Activated naive CD8-positive, alpha-beta T cell treated with anti-CD3 and anti-CD28 coated beads, Interleukin-2, amount 10 ng/mL, durations not matched to agents 7 days and 5 days (primary cell): ENCODE results near the gene GLYATL2. TPM values are rescaled to one million over a fixed set of nuclear protein-coding genes. Genes with fewer than 3 reads are reported as not detected.
A peak's percentile ranks its signal among the peaks of the same experiment; 100 is the strongest.

ENCODE experiments used
- ATAC-seq: fragments of 150-1000 bp; cut with Tn5 transposase; one replicate; pipeline ENCODE4 v1.10.0; 2021; ENCODE audit warnings: low read depth, moderate library complexity
- POLR2A ChIA-PET: fragments of 350-600 bp; sonication (Branson Sonifier 250); formaldehyde crosslinking; loops from one replicate; lab custom pipeline; 2021; ENCODE audit warnings: antibody characterized with exemption; lab: Charles Lee
- DNase-seq: peaks from one replicate; pipeline ENCODE4 v3.0.0; 2021
- H3K27ac Mint-ChIP-seq: one replicate; pipeline ENCODE4 v1.8.0; 2022; ENCODE audit warnings: mild to moderate bottlenecking, mixed read lengths
- H3K27me3 Mint-ChIP-seq: one replicate; pipeline ENCODE4 v1.8.0; 2022; ENCODE audit warnings: mild to moderate bottlenecking, moderate library complexity, mixed read lengths
- H3K36me3 Mint-ChIP-seq: one replicate; pipeline ENCODE4 v1.8.0; 2021; ENCODE audit warnings: mild to moderate bottlenecking, mixed read lengths
- H3K4me1 Mint-ChIP-seq: one replicate; pipeline ENCODE4 v1.8.0; 2021; ENCODE audit warnings: mixed read lengths
- H3K4me3 Mint-ChIP-seq: one replicate; pipeline ENCODE4 v1.8.0; 2022; ENCODE audit warnings: mild to moderate bottlenecking, moderate library complexity, mixed read lengths
- H3K9me3 Mint-ChIP-seq: one replicate; pipeline ENCODE4 v1.8.0; 2021; ENCODE audit warnings: mixed read lengths
- total RNA-seq, 2 experiments: library from RNA; stranded (reverse); gene quantifications; one replicate each; pipeline ENCODE4 v1.2.3, GENCODE V29; 2021

The GLYATL2 gene
- total RNA-seq, 2 experiments from 2014 or later, result not detected

DNA sequence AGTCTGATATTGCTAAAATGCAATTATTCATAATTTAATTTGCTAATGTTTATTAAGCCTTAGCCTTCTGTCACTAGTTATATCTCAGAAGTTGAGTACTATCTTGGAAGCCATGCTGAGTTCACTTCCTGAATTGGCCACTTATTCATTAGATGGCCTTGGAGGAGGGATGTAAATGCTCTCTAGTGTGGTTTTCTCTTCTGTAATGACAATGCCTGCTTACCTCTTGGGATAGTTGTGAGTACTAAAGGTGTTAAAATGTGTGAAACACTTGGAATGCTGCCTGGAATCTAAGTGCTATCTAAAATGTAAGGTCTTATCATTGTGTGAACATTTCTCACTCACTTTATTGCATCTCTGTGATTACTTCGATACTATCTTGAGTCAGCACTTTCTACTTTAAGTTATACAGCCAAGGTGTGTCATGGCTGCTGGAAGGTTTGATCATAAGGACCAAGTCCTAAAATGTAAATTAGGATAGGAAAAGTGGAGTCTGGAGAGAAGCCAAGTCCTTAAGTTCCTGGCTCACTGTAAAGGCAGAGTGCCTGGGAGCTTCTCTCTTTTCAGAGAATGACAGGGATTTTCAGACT, 12.4 kb downstream of the GLYATL2 start:
- ATAC-seq (no peak), DNase-seq (no peak)
- Mint-ChIP-seq H3K4me1 (no peaks in the 10 kb centered on the region), H3K9me3 (peaks cover 1% of the 10 kb centered on the region), H3K27ac (no peak overlapping the region), H3K27me3 (no peaks in the 10 kb centered on the region), H3K4me3 (no peak overlapping the region), H3K36me3 (no peaks in the 10 kb centered on the region)
- POLR2A ChIA-PET, result no interaction called here

DNA sequence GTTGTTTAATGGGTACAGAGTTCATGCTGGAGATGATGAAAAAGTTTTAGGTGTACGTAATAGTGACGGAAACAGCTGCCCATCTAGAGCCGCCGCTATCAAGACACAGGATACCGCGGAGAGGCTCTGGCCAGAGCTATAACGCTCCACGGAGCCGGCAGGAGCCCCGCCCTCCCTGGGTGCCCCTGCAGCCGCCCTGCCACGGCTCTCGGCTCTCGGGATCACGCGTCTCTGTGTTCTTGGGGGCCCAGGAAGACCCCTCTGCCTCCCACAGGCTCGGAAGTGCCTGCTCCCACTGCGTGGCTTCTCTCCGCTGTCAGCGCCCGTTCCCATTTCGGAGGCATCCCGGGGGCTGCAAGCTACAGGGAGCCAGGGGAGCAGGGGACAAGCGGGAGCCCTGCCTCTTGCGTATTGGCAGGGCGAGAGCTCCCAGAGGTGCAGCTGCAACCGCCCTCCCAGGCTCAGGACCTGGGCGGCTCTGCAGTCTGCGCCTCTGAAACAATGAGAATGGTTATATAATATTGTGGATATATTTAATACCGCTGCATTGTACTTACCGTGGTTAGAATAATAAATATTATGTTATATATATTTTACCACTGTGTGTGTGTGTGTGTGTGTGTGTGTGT, 13.7 kb downstream of the GLYATL2 start:
- H3K27ac Mint-ChIP-seq, result no peak overlapping the region
- no peak for DNase-seq
- no peaks in the 10 kb centered on the region for H3K4me1 Mint-ChIP-seq
- H3K36me3 Mint-ChIP-seq, result no peaks in the 10 kb centered on the region
- H3K9me3 Mint-ChIP-seq, result peaks cover 1% of the 10 kb centered on the region
- H3K4me3 Mint-ChIP-seq, result no peak overlapping the region
- ATAC-seq, result no peak
- no peaks in the 10 kb centered on the region for H3K27me3 Mint-ChIP-seq
- POLR2A ChIA-PET, result no interaction called here

DNA sequence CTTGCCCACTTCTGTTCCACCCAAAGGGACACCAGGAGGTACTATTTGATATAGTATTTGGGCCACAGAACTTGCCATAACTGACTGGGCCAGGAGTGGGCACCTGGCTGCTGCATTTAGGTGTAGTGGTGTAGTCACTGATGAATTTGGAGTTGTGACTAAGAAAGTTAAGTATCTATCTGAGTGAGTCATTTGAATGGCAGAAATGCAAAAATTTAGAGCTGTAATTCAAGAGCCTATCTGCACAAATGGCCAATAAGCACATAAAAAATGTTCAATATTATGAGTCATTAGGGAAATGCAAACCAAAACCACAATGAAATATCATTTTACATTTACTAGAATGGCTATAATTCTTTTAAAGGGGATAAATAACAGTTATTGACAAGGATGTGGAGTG, 14.7 kb downstream of the GLYATL2 start:
- Mint-ChIP-seq H3K4me3 (no peak overlapping the region), H3K36me3 (no peaks in the 10 kb centered on the region), H3K4me1 (no peaks in the 10 kb centered on the region), H3K27ac (no peak overlapping the region), H3K9me3 (peaks cover 1% of the 10 kb centered on the region), H3K27me3 (no peaks in the 10 kb centered on the region)
- POLR2A ChIA-PET, result no interaction called here
- no peak for DNase-seq
- no peak for ATAC-seq

DNA sequence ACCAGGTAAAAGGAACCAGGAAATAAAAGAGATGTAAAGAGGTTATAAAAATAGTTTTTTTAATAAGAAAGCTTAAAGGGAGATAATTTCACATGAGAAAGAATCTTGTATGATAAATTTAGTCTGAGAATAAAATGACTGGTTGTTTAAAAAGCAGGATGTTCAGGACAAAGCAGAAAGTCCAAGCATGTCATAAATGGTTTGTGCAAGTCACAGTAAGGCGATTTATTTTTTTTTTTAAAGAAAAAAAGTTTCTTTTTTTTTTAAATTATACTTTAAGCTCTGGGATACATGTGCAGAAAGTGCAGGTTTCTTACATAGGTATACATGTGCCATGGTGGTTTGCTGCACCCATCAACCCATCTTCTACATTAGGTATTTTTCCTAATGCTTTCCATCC, 30.8 kb downstream of the GLYATL2 start:
- DNase-seq (no peak), ATAC-seq (no peak)
- Mint-ChIP-seq H3K4me3 (no peak overlapping the region), H3K36me3 (no peaks in the 10 kb centered on the region), H3K4me1 (no peaks in the 10 kb centered on the region), H3K9me3 (peaks cover 5% of the 10 kb centered on the region), H3K27me3 (peaks cover 5% of the 10 kb centered on the region), H3K27ac (no peak overlapping the region)
- POLR2A ChIA-PET, result no interaction called here

DNA sequence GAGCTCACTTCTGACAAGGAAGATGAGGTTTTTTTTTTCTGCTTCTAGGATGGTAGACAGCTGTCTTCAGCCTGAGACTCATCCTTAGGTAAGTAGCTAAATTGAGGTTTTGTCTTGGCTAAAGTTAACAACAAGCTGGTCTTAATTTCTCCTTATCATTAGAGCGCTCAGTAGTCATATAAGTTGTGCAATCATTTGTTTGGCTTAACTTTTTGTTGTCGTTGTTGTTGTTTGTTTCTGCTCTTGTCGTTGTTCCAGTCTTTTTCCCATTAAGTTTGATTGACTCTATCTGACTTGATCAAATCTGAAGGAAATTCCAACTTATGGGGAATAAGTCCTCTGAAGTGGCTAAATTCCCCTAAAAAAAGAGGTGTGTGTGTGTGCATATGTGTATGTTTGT, 33.0 kb downstream of the GLYATL2 start:
- Mint-ChIP-seq H3K27ac (no peak overlapping the region), H3K9me3 (peaks cover 4% of the 10 kb centered on the region), H3K36me3 (no peaks in the 10 kb centered on the region), H3K27me3 (peaks cover 5% of the 10 kb centered on the region), H3K4me3 (no peak overlapping the region), H3K4me1 (no peaks in the 10 kb centered on the region)
- ATAC-seq (no peak), DNase-seq (no peak)
- POLR2A ChIA-PET, result no interaction called here

DNA sequence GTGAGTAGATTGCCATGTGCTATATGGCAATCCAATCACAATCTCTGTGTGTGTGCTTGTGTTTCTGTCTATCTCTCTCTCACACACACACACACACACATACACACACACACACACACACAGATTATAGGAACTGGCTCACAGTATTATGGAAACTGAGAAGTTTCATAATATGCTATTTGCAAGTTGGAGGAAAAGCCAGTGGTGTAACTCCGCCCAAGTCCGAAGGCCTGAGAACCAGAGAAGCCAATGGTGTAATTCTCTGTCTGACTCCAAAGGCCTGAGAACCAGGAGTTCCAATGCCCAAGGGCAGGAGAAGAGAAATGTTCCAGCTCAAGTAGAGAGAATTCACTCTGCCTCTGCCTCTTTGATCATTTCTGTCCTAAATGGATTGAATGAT, 37.2 kb downstream of the GLYATL2 start:
- Mint-ChIP-seq H3K9me3 (no peaks in the 10 kb centered on the region), H3K4me3 (no peak overlapping the region), H3K27me3 (peaks cover 5% of the 10 kb centered on the region), H3K36me3 (no peaks in the 10 kb centered on the region), H3K4me1 (no peaks in the 10 kb centered on the region), H3K27ac (no peak overlapping the region)
- no peak for ATAC-seq
- DNase-seq, result no peak
- POLR2A ChIA-PET, result no interaction called here

DNA sequence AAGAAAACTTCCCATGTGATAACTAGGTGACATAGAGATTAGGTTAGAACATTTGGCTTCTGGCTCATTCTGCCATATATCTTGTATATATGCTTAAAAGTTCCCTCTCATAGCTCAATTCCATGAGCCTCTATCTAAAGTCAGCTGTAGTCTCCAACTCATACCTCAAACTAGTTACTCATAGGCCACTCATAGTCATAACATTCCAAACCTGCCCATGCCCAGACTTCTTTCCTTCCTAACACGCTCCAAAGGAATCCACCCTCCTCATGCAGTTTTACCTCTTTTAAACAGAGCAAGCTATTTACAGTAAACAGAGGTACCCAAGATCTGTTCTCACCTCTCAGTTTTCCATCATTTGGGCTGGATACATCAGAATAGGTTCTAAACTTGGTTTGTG, 39.4 kb downstream of the GLYATL2 start:
- POLR2A ChIA-PET, result no interaction called here
- ATAC-seq, result no peak
- no peak for DNase-seq
- Mint-ChIP-seq H3K27me3 (peaks cover 3% of the 10 kb centered on the region), H3K27ac (no peak overlapping the region), H3K9me3 (no peaks in the 10 kb centered on the region), H3K4me3 (no peak overlapping the region), H3K36me3 (no peaks in the 10 kb centered on the region), H3K4me1 (no peaks in the 10 kb centered on the region)

DNA sequence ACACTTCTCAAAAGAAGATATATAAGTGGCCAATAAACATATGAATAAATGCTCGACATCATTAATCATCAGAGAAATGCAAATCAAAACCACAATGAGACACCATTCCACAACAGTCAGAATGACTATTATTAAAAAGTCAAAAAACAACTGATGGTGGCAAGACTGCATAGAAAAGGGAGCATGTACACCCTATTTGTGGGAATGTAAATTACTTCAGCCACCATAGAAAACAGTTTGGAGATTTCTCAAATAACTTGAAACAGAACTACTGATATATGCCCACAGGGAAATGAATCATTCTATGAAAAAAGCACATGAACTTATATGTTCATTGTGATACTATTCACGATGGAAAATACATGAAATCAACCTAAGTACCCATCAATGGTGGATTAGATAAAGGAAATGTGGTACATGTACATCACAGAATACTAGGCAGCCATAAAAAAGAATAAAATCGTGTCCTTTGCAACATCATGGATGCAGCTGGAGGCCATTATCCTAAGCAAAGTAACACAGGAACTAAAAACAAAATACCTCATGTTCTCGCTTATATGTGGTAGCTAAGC, 42.4 kb downstream of the GLYATL2 start:
- Mint-ChIP-seq H3K27me3 (peaks cover 7% of the 10 kb centered on the region), H3K9me3 (no peaks in the 10 kb centered on the region), H3K4me1 (no peaks in the 10 kb centered on the region), H3K4me3 (no peak overlapping the region), H3K27ac (no peak overlapping the region), H3K36me3 (no peaks in the 10 kb centered on the region)
- ATAC-seq (no peak), DNase-seq (no peak)
- POLR2A ChIA-PET, result no interaction called here

DNA sequence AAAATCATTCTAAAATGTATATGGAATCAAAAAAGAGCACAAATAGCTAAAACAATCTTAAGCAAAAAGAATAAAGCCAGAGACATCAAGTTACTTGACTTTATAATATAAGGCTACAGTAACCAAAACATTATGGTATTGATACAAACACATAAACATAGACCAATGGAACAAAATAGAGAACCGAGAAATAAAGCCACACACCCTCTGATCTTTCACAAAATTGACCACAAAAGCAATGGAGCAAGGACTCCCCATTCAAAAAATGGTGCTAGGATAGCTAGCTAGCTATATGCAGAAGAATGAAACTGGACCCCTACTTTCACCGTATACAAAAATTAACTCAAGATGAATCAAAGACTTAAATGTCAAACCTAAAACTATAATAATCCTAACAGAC, 43.2 kb downstream of the GLYATL2 start:
- Mint-ChIP-seq H3K4me1 (no peaks in the 10 kb centered on the region), H3K27ac (no peak overlapping the region), H3K27me3 (peaks cover 7% of the 10 kb centered on the region), H3K36me3 (no peaks in the 10 kb centered on the region), H3K9me3 (no peaks in the 10 kb centered on the region), H3K4me3 (no peak overlapping the region)
- DNase-seq (no peak), ATAC-seq (no peak)
- POLR2A ChIA-PET, result no interaction called here

DNA sequence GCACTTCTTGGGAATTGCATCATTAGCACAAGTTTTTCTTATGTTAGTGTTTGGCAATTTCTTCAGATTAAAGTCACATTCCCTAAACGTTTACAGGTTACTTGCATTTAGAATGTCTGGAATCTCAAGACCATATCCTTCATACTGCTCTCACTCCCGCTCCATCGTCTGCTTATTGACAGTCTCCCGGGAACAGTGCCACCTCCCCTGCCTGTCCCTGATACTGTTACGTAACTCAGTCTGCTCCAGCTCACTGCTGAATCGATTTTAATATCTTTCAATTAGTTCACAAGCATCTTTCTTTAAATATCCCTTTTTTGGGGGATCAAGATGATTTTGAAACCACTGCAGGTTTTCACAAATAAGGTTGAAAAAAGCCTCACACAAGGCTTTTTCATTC, 48.2 kb downstream of the GLYATL2 start:
- no peak for DNase-seq
- POLR2A ChIA-PET, result no interaction called here
- no peak for ATAC-seq
- H3K36me3 Mint-ChIP-seq, result no peaks in the 10 kb centered on the region
- no peaks in the 10 kb centered on the region for H3K4me1 Mint-ChIP-seq
- peaks cover 2% of the 10 kb centered on the region for H3K9me3 Mint-ChIP-seq
- no peak overlapping the region for H3K4me3 Mint-ChIP-seq
- peaks cover 10% of the 10 kb centered on the region for H3K27me3 Mint-ChIP-seq
- H3K27ac Mint-ChIP-seq, result no peak overlapping the region

DNA sequence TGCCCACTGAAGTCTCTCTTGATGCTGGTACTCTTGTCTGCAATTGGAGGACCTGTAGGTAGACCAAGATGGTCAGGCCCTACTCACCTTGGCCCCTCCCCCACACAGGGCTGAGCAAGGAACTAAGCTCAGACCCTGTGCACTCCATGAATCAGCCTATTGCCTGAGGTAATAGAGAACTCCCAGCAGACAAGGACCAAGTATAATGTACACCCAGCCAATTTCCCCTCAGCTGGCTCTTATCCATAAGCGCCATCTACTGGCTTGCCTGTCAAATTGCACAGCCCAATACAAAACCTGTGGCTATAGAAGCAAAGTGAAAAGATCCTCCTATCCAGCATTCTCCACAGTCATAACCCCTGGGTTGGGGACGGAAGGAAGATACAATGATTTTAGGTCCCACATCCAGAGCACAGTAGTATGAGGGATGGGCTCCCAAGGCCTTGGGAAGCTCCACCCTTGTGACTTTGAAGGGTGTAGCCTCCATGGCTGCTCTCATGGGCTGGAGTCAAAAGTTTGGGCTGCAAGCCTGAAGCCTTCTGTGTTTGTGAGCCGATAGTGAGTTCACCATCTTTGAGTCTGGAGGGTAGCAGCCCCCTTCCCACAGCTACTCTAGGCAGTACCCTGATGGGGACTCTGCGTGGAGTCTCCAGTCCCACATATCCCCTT, 56.0 kb downstream of the GLYATL2 start:
- H3K27ac Mint-ChIP-seq, result no peak overlapping the region
- H3K9me3 Mint-ChIP-seq, result no peaks in the 10 kb centered on the region
- no peaks in the 10 kb centered on the region for H3K4me1 Mint-ChIP-seq
- no peak overlapping the region for H3K4me3 Mint-ChIP-seq
- POLR2A ChIA-PET, result no interaction called here
- DNase-seq, result peak; percentile 36
- peaks cover 1% of the 10 kb centered on the region for H3K27me3 Mint-ChIP-seq
- no peaks in the 10 kb centered on the region for H3K36me3 Mint-ChIP-seq
- peak; percentile 78 for ATAC-seq

DNA sequence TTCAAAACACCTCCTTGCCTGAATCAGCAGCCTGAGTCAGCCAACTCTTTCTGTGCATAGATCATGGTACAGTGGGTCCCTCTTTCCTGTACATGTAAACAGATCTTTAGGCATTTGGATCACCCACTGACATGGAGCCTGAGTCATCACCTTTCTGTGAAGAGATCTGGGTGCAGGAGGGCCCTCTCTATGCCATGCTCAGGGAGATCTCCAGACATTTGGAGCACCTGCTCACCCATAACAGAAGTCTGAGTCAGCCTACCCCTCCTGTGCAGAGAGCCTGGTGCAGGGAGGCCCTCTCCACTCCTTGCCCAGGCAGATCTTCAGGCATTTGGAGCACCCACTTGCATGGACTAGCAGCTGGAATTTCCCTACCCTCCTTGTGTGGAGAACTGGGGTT, 56.6 kb downstream of the GLYATL2 start:
- POLR2A ChIA-PET, result no interaction called here
- no peaks in the 10 kb centered on the region for H3K36me3 Mint-ChIP-seq

DNA sequence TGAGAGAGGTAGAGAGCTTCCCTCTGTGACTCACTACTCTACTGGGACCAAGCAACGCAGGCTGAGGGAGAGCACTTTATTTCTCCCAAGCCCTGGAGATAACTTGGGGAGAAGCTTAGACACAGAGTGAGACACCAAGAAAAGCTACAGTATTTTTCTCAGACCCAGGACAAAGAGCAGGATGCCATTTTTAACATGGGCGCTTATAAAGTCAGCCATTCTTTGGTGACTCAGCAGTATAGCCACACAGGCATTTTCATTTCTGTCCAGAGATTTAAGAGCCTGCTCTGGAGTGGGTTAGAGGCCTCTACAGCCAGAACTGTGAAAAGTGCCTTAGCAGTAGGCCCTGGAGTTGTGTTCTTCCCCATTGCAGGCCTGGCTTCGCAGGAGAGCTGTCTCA, 57.8 kb downstream of the GLYATL2 start:
- no peaks in the 10 kb centered on the region for H3K9me3 Mint-ChIP-seq
- H3K36me3 Mint-ChIP-seq, result no peaks in the 10 kb centered on the region
- no peaks in the 10 kb centered on the region for H3K4me1 Mint-ChIP-seq
- POLR2A ChIA-PET, result no interaction called here
- H3K27ac Mint-ChIP-seq, result no peak overlapping the region
- H3K4me3 Mint-ChIP-seq, result no peak overlapping the region
- peaks cover 3% of the 10 kb centered on the region for H3K27me3 Mint-ChIP-seq
- ATAC-seq, result no peak
- no peak for DNase-seq

More for the DNA sequence above, 56.6 kb downstream of the GLYATL2 start:
- Mint-ChIP-seq H3K9me3 (no peaks in the 10 kb centered on the region), H3K4me3 (no peak overlapping the region), H3K27ac (no peak overlapping the region), H3K27me3 (peaks cover 2% of the 10 kb centered on the region), H3K4me1 (no peaks in the 10 kb centered on the region)
- ATAC-seq (no peak), DNase-seq (no peak)

DNA sequence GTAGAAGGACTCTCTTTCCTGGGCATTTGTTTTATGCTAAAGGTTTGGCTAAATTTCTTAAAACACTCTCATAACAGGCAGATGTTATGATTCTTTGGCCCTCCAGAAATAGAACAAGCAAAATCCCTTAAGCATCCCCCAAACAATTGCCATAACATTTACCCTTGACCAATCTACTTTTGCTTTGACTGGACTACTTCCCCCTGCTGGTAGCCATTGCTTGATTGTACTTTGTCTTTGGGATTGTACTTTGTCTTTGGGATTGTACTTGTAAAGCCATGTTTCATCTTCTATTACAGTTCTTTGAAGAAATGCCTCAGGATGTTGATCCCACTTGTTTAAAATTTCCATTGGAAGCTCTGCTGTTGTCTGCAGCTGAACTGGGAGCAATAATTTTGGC, 59.5 kb downstream of the GLYATL2 start:
- Mint-ChIP-seq H3K9me3 (no peaks in the 10 kb centered on the region), H3K4me3 (no peak overlapping the region), H3K4me1 (no peaks in the 10 kb centered on the region), H3K36me3 (no peaks in the 10 kb centered on the region), H3K27me3 (peaks cover 3% of the 10 kb centered on the region), H3K27ac (no peak overlapping the region)
- DNase-seq (no peak), ATAC-seq (no peak)
- POLR2A ChIA-PET, result no interaction called here
